ENCODE data around the gene SNX19.
"Not testable (repeated sequence)": the region's sequence is repeated elsewhere in the genome, so short reads cannot be mapped to it uniquely, and the experiment has no call there.

The SNX19 gene

GRCh38 chr11:130916238-130916855 is at the start of gene SNX19:
TSS of gene SNX19 (minus strand) at chr11:130916479. CDS start at chr11:130915939, 540 bp downstream.
- no peak for FAIRE-seq
- peak; percentile 93 for DNase-seq (ENCODE audit: low spot score)

- FAIRE-seq (no peak), DNase-seq (ENCODE audit: low spot score) (no peak)
Measured at GRCh38 chr11:130964058-130964792, 47.9 kb upstream of the SNX19 start.

GRCh38 chr11:130947889-130948288 is 31.6 kb upstream of the SNX19 start:
- FAIRE-seq (no peak), DNase-seq (ENCODE audit: low spot score) (no peak)

- no peak for DNase-seq (ENCODE audit: low spot score)
- FAIRE-seq: no peak
Measured at GRCh38 chr11:130947481-130947880, 31.2 kb upstream of the SNX19 start.

GRCh38 chr11:130947058-130947457 is 30.8 kb upstream of the SNX19 start:
- DNase-seq (ENCODE audit: low spot score) (no peak), FAIRE-seq (no peak)

GRCh38 chr11:130945896-130946295 is 29.6 kb upstream of the SNX19 start:
- FAIRE-seq (no peak), DNase-seq (ENCODE audit: low spot score) (peak; percentile 54)

GRCh38 chr11:130940706-130941105 is 24.4 kb upstream of the SNX19 start:
- DNase-seq (ENCODE audit: low spot score) (no peak), FAIRE-seq (no peak)

GRCh38 chr11:130937051-130937450 is 20.8 kb upstream of the SNX19 start:
- FAIRE-seq (no peak), DNase-seq (ENCODE audit: low spot score) (no peak)

GRCh38 chr11:130932086-130932712 is 15.9 kb upstream of the SNX19 start:
- DNase-seq (ENCODE audit: low spot score) (no peak), FAIRE-seq (no peak)

- no peak for DNase-seq (ENCODE audit: low spot score)
- FAIRE-seq: no peak
Measured at GRCh38 chr11:130924750-130925149, 8.5 kb upstream of the SNX19 start.

- not testable (repeated sequence) for FAIRE-seq; DNase-seq (ENCODE audit: low spot score)
Measured at GRCh38 chr11:130920612-130921011, 4.3 kb upstream of the SNX19 start.

- FAIRE-seq (no peak), DNase-seq (ENCODE audit: low spot score) (no peak)
Measured at GRCh38 chr11:130918081-130918480, 1.8 kb upstream of the SNX19 start.

GRCh38 chr11:130916910-130917309 is 631 bp upstream of the SNX19 start:
- DNase-seq (ENCODE audit: low spot score) (no peak), FAIRE-seq (no peak)

GRCh38 chr11:130915603-130916237 is 559 bp downstream of the SNX19 start:
- FAIRE-seq: no peak
- DNase-seq (ENCODE audit: low spot score): no peak

GRCh38 chr11:130913268-130913667 is 3.0 kb downstream of the SNX19 start:
- DNase-seq (ENCODE audit: low spot score): no peak
- no peak for FAIRE-seq

- DNase-seq (ENCODE audit: low spot score) (no peak), FAIRE-seq (no peak)
Measured at GRCh38 chr11:130912552-130912951, 3.7 kb downstream of the SNX19 start.

GRCh38 chr11:130911306-130911705 is 5.0 kb downstream of the SNX19 start:
- no peak for FAIRE-seq
- no peak for DNase-seq (ENCODE audit: low spot score)

GRCh38 chr11:130909650-130910049 is 6.6 kb downstream of the SNX19 start:
- DNase-seq (ENCODE audit: low spot score) (no peak), FAIRE-seq (no peak)

- DNase-seq (ENCODE audit: low spot score) (peak; percentile 5), FAIRE-seq (no peak)
Measured at GRCh38 chr11:130908770-130909625, 7.3 kb downstream of the SNX19 start.

- no peak for FAIRE-seq
- no peak for DNase-seq (ENCODE audit: low spot score)
Measured at GRCh38 chr11:130908061-130908460, 8.2 kb downstream of the SNX19 start.

GRCh38 chr11:130907229-130907628 is 9.1 kb downstream of the SNX19 start:
- no peak for DNase-seq (ENCODE audit: low spot score)
- no peak for FAIRE-seq

All from urothelium cell line (cell line).